Sigmoid colon (tissue), 4 donors: ENCODE results near the gene TBC1D2B.

Experiments used
- POLR2A ChIP-seq, 2 donors: fragments of 450-650 bp; IDR thresholded peaks; one replicate each; pipeline ENCODE4 v1.6.1; 2016; ENCODE audit warnings: antibody characterized with exemption in 2 of 2, mild to moderate bottlenecking in 2 of 2, moderate library complexity in 2 of 2
- POLR2AphosphoS5 ChIP-seq, 4 donors: sonication (generic); formaldehyde crosslinking; IDR thresholded peaks; one replicate each; pipeline ENCODE4 v1.6.1; 2017; ENCODE audit warnings: antibody characterized with exemption in 4 of 4
- TF ChIP-seq, protein P1 (sequence below), 4 experiments: fragments of 450-650 bp in 3 of 4; fragments of 200-600 bp in 1 of 4; IDR thresholded peaks; one replicate each; pipeline ENCODE4 v1.5.1; 2016 to 2019; ENCODE audit warnings: antibody characterized with exemption in 4 of 4, mild to moderate bottlenecking in 3 of 4, moderate library complexity in 2 of 4

DNA sequence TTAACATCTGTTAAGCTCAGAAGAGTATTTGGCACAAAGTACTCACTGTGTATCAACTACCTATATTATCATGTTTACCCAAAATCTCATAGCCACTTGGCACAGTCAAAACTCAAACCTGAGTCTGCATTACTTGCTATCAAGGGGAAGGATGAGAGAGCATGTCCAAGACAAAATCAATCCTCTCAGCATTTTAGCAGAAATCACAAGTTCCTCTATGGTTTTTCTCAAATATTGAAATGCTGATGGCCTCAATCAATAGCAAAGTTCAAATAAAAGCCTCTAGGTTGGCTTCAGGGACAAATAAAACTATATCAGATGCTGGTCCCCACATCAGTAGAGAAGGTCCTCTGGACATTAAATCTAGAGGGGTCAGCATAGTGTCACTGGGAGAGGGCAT, 14.3 kb downstream of the TBC1D2B start:
- TF ChIP-seq, protein P1, sequence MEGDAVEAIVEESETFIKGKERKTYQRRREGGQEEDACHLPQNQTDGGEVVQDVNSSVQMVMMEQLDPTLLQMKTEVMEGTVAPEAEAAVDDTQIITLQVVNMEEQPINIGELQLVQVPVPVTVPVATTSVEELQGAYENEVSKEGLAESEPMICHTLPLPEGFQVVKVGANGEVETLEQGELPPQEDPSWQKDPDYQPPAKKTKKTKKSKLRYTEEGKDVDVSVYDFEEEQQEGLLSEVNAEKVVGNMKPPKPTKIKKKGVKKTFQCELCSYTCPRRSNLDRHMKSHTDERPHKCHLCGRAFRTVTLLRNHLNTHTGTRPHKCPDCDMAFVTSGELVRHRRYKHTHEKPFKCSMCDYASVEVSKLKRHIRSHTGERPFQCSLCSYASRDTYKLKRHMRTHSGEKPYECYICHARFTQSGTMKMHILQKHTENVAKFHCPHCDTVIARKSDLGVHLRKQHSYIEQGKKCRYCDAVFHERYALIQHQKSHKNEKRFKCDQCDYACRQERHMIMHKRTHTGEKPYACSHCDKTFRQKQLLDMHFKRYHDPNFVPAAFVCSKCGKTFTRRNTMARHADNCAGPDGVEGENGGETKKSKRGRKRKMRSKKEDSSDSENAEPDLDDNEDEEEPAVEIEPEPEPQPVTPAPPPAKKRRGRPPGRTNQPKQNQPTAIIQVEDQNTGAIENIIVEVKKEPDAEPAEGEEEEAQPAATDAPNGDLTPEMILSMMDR (IDR thresholded peaks at IDR 0.05): no peak
- TF ChIP-seq POLR2A (IDR thresholded peaks at IDR 0.05) (no peak), POLR2AphosphoS5 (IDR thresholded peaks at IDR 0.05) (no peak)
